Nephron progenitor cell (in vitro differentiated cells): Measurements from ENCODE around the gene HECTD1.
"Not testable (repeated sequence)": the region's sequence is repeated elsewhere in the genome, so short reads cannot be mapped to it uniquely, and the experiment has no call there.

Source experiments
- DNase-seq: peaks from one replicate; pipeline ENCODE4 v3.0.0; 2021
- H3K27ac Mint-ChIP-seq: 2 replicates; pipeline ENCODE4 v1.8.0; 2021; ENCODE audit warnings: mild to moderate bottlenecking, moderate library complexity, mixed read lengths
- H3K27me3 Mint-ChIP-seq: 2 replicates; pipeline ENCODE4 v1.8.0; 2021; ENCODE audit warnings: mild to moderate bottlenecking, low read depth, mixed read lengths; ENCODE audit not compliant: poor library complexity
- H3K36me3 Mint-ChIP-seq: 2 replicates; pipeline ENCODE4 v1.8.0; 2021; ENCODE audit warnings: low read depth, mixed read lengths
- H3K4me1 Mint-ChIP-seq: 2 replicates; pipeline ENCODE4 v1.8.0; 2021; ENCODE audit warnings: mixed read lengths
- H3K4me3 Mint-ChIP-seq: 2 replicates; pipeline ENCODE4 v1.8.0; 2021; ENCODE audit warnings: mild to moderate bottlenecking, moderate library complexity, mixed read lengths
- H3K9me3 Mint-ChIP-seq: 2 replicates; pipeline ENCODE4 v1.8.0; 2021; ENCODE audit warnings: mild to moderate bottlenecking, moderate library complexity, mixed read lengths
- CTCF ChIP-seq: fragments of 200-600 bp; sonication (generic); IDR thresholded peaks from 2 replicates; pipeline ENCODE4 v1.5.0; 2021; ENCODE audit warnings: antibody characterized with exemption

Gene HECTD1

GRCh38 chr14:31239741-31240140 lies 32.1 kb upstream of the HECTD1 start:
- Mint-ChIP-seq H3K4me3 (no peak overlapping the region), H3K4me1 (no peaks in the 10 kb centered on the region), H3K36me3 (no peaks in the 10 kb centered on the region), H3K27ac (no peak overlapping the region), H3K9me3 (no peaks in the 10 kb centered on the region), H3K27me3 (no peaks in the 10 kb centered on the region)
- TF ChIP-seq CTCF, result no peak
- DNase-seq, result no peak

GRCh38 chr14:31235462-31235861 lies 27.9 kb upstream of the HECTD1 start:
- no peaks in the 10 kb centered on the region for H3K9me3 Mint-ChIP-seq
- no peak for TF ChIP-seq CTCF
- H3K27ac Mint-ChIP-seq, result no peak overlapping the region
- H3K27me3 Mint-ChIP-seq, result no peaks in the 10 kb centered on the region
- H3K4me3 Mint-ChIP-seq, result no peak overlapping the region
- no peaks in the 10 kb centered on the region for H3K36me3 Mint-ChIP-seq
- H3K4me1 Mint-ChIP-seq, result no peaks in the 10 kb centered on the region
- DNase-seq, result no peak

GRCh38 chr14:31232081-31232480 lies 24.5 kb upstream of the HECTD1 start:
- no peak overlapping the region for H3K4me3 Mint-ChIP-seq
- no peak for DNase-seq
- no peaks in the 10 kb centered on the region for H3K9me3 Mint-ChIP-seq
- H3K36me3 Mint-ChIP-seq, result no peaks in the 10 kb centered on the region
- no peak for TF ChIP-seq CTCF
- H3K27me3 Mint-ChIP-seq, result no peaks in the 10 kb centered on the region
- no peaks in the 10 kb centered on the region for H3K4me1 Mint-ChIP-seq
- H3K27ac Mint-ChIP-seq, result no peak overlapping the region

- not testable (repeated sequence) for H3K27ac Mint-ChIP-seq, H3K4me3 Mint-ChIP-seq, H3K27me3 Mint-ChIP-seq, DNase-seq, H3K9me3 Mint-ChIP-seq, H3K4me1 Mint-ChIP-seq, H3K36me3 Mint-ChIP-seq
Measured at GRCh38 chr14:31231272-31231671, 23.7 kb upstream of the HECTD1 start.

GRCh38 chr14:31230573-31230958 lies 23.0 kb upstream of the HECTD1 start:
- Mint-ChIP-seq H3K27me3 (no peaks in the 10 kb centered on the region), H3K9me3 (no peaks in the 10 kb centered on the region), H3K36me3 (no peaks in the 10 kb centered on the region), H3K4me1 (no peaks in the 10 kb centered on the region), H3K4me3 (no peak overlapping the region), H3K27ac (no peak overlapping the region)
- no peak for DNase-seq
- no peak for TF ChIP-seq CTCF

- Mint-ChIP-seq H3K36me3 (no peaks in the 10 kb centered on the region), H3K9me3 (no peaks in the 10 kb centered on the region), H3K27ac (no peak overlapping the region), H3K4me1 (no peaks in the 10 kb centered on the region), H3K4me3 (no peak overlapping the region), H3K27me3 (peaks cover 4% of the 10 kb centered on the region)
- DNase-seq, result no peak
- no peak for TF ChIP-seq CTCF
Measured at GRCh38 chr14:31229638-31230572, 22.3 kb upstream of the HECTD1 start.
